ENCODE data around the gene OR8H1. TPM values are rescaled to one million over a fixed set of nuclear protein-coding genes. Genes with fewer than 3 reads are reported as not detected.

The OR8H1 gene
- total RNA-seq, 4 donors from 2014 or later = not detected

- TF ChIP-seq CTCF (IDR thresholded peaks at IDR 0.05; ENCODE audit: low read depth) = no peak
Observed at GRCh38 chr11:56273854-56274253, 18.2 kb downstream of the OR8H1 start, which contains the start of gene OR5T1. TSS of gene OR5T1 (plus strand) at chr11:56274154. CDS start at chr11:56275639, 1,485 bp downstream.

GRCh38 chr11:56271092-56271491 lies 21.0 kb downstream of the OR8H1 start:
- no peak for TF ChIP-seq CTCF (IDR thresholded peaks at IDR 0.05; ENCODE audit: low read depth)

- no peak for TF ChIP-seq CTCF (IDR thresholded peaks at IDR 0.05; ENCODE audit: low read depth)
Observed at GRCh38 chr11:56251954-56252353, 40.1 kb downstream of the OR8H1 start, which contains the start of gene OR5T3. TSS of gene OR5T3 (plus strand) at chr11:56252254. CDS start at chr11:56252254, 0 bp downstream.

Other genes with a start within 250 kb of the OR8H1 start
- gene OR8I2, start 198.9 kb downstream of the OR8H1 start, total RNA-seq = not detected
- not detected for gene OR8H2, start 188.6 kb downstream of the OR8H1 start, total RNA-seq
- gene OR8H3, start 169.9 kb downstream of the OR8H1 start, total RNA-seq = not detected
- gene OR8J3, start 152.1 kb downstream of the OR8H1 start, total RNA-seq = not detected
- gene OR8K5, start 131.9 kb downstream of the OR8H1 start, total RNA-seq = not detected
- not detected for gene OR5J2, start 115.6 kb downstream of the OR8H1 start, total RNA-seq
- gene OR5T2, start 58.0 kb downstream of the OR8H1 start, total RNA-seq = not detected
- gene OR5T3, start 40.0 kb downstream of the OR8H1 start, total RNA-seq = not detected
- gene OR5T1, start 18.1 kb downstream of the OR8H1 start, total RNA-seq = not detected
- not detected for gene OR8K3, start 22.9 kb upstream of the OR8H1 start, total RNA-seq
- not detected for gene OR8K1, start 53.8 kb upstream of the OR8H1 start, total RNA-seq
- not detected for gene OR8J1, start 62.0 kb upstream of the OR8H1 start, total RNA-seq
- gene OR8U1, start 83.4 kb upstream of the OR8H1 start, total RNA-seq = not detected
- gene OR5AL1, start 120.4 kb upstream of the OR8H1 start, total RNA-seq = not detected
- not detected for gene OR5M3, start 181.1 kb upstream of the OR8H1 start, total RNA-seq
- gene OR5M8, start 199.1 kb upstream of the OR8H1 start, total RNA-seq = not detected

All from subcutaneous adipose tissue (tissue), 4 donors.